Germinal center (tissue), 1 donor: ENCODE measurements around the gene COMMD3.

Experiments used
- DNase-seq: peaks from one replicate; pipeline ENCODE4 v3.0.0; 2012; ENCODE audit warnings: mixed read lengths, low spot score

COMMD3 gene

DNA sequence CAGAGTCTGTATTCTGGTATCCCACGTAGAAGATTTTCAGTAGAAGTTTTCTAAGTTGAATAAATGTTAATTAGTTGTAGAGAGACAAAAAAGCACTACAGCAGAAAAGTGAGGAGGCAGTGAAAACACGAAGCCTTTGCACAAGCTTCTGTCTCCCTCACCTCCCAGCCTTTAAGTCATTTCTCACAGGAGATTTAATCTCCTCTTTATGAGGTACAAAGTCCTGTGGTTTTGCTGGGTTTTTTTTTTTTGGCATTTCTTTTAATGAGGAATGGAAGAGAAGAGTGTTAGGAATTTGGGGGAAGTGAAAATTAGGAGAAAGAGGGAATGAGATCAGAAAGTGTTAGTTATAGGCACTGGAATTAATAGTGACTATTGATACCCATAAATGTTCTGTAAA, 50.6 kb downstream of the COMMD3 start:
- DNase-seq: no peak

GRCh38 chr10:22367471-22367870, 51.3 kb downstream of the COMMD3 start:
- no peak for DNase-seq

- DNase-seq: no peak
These were observed 52.2 kb downstream of the COMMD3 start for GRCh38 chr10:22368402-22368801.

DNA sequence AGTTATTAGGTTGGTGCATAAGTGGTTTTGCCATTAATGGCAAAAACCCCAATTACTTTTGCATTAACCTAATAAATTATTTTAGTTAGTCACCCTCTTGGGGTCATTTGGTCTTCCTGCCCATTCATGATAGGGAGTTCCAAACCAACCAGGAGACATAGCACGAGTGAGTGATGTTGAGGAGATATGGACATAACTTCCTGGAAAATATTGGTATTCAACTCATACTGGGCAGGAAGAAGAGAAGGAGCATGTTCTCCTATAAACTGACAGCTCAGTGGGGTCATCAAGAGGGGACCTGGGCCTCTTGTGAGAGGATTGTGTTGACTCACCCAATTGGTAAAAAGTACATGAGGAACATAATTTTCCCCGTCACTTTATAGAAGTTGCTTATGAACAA, 52.8 kb downstream of the COMMD3 start:
- DNase-seq: no peak

- no peak for DNase-seq
These were observed 53.4 kb downstream of the COMMD3 start for GRCh38 chr10:22369434-22370072.
